Ishikawa (cell line): ENCODE data around the gene SEL1L.
A peak's percentile ranks its signal among the peaks of the same experiment; 100 is the strongest.

ENCODE experiments used
- CEBPB ChIP-seq: IDR thresholded peaks from 2 replicates; pipeline ENCODE4 v1.6.1; 2012
- CREB1 ChIP-seq: IDR thresholded peaks from 2 replicates; pipeline ENCODE4 v1.6.1; 2012; ENCODE audit warnings: low read depth
- EGR1 ChIP-seq: IDR thresholded peaks from 2 replicates; pipeline ENCODE4 v1.6.1; 2012
- EP300 ChIP-seq: IDR thresholded peaks from 2 replicates; pipeline ENCODE4 v1.6.1; 2012; ENCODE audit warnings: borderline replicate concordance
- FOXM1 ChIP-seq: IDR thresholded peaks from 2 replicates; pipeline ENCODE4 v1.6.1; 2012; ENCODE audit warnings: low read depth, borderline replicate concordance
- MAX ChIP-seq: IDR thresholded peaks from 2 replicates; pipeline ENCODE4 v1.6.1; 2012
- NFIC ChIP-seq: IDR thresholded peaks from 2 replicates; pipeline ENCODE4 v1.6.1; 2012
- RAD21 ChIP-seq: IDR thresholded peaks from 2 replicates; pipeline ENCODE4 v1.6.1; 2012; ENCODE audit warnings: low read depth
- REST ChIP-seq: IDR thresholded peaks from 2 replicates; pipeline ENCODE4 v1.6.1; 2012; ENCODE audit warnings: low read depth, mild to moderate bottlenecking
- TAF1 ChIP-seq: IDR thresholded peaks from 2 replicates; pipeline ENCODE4 v1.6.1; 2012; ENCODE audit warnings: low read depth, mild to moderate bottlenecking
- TCF12 ChIP-seq: IDR thresholded peaks from 2 replicates; pipeline ENCODE4 v1.6.1; 2012; ENCODE audit warnings: low read depth
- TEAD4 ChIP-seq: IDR thresholded peaks from 2 replicates; pipeline ENCODE4 v1.6.1; 2012
- USF1 ChIP-seq: IDR thresholded peaks from 2 replicates; pipeline ENCODE4 v1.6.1; 2012
- YY1 ChIP-seq: IDR thresholded peaks from 2 replicates; pipeline ENCODE4 v1.6.1; 2012; ENCODE audit warnings: low read depth
- ZBTB7A ChIP-seq: IDR thresholded peaks from 2 replicates; pipeline ENCODE4 v1.6.1; 2012; ENCODE audit warnings: low read depth

The SEL1L gene

GRCh38 chr14:81441626-81442134, 92.0 kb downstream of the SEL1L start:
- TF ChIP-seq FOXM1 (no peak), CREB1 (no peak), ZBTB7A (no peak), RAD21 (no peak)

- TF ChIP-seq USF1 (no peak), YY1 (no peak), RAD21 (no peak), MAX (no peak), TAF1 (no peak), TEAD4 (no peak)
Observed at GRCh38 chr14:81440041-81440440, 93.6 kb downstream of the SEL1L start.

GRCh38 chr14:81437244-81437643, 96.4 kb downstream of the SEL1L start:
- TF ChIP-seq TAF1 = no peak

GRCh38 chr14:81436296-81437138, 97.1 kb downstream of the SEL1L start:
- TF ChIP-seq TAF1 = peak; percentile 61; the same call in 1 of the 2 replicates
- TF ChIP-seq MAX = peak; percentile 82
- no peak for TF ChIP-seq YY1
- TF ChIP-seq CREB1 = no peak
- no peak; the same call in 1 of the 2 replicates for TF ChIP-seq TCF12
- no peak for TF ChIP-seq USF1
- TF ChIP-seq TEAD4 = no peak
- no peak; the same call in 1 of the 2 replicates for TF ChIP-seq ZBTB7A
- peak; percentile 56; the same call in 1 of the 2 replicates for TF ChIP-seq CEBPB
- TF ChIP-seq NFIC = no peak

GRCh38 chr14:81435391-81436295, 98.0 kb downstream of the SEL1L start:
- TF ChIP-seq RAD21 (0 out of 2 replicates have a peak, but pooled peaks have one; percentile 5), MAX (peak; percentile 49), EGR1 (no peak; the same call in 1 of the 2 replicates), TAF1 (no peak), REST (peak; percentile 92), NFIC (peak; percentile 50), TEAD4 (no peak), ZBTB7A (peak; percentile 66), CREB1 (no peak), YY1 (no peak), EP300 (0 out of 2 replicates have a peak, but pooled peaks have one; percentile 28), USF1 (no peak)

- no peak for TF ChIP-seq MAX
- no peak for TF ChIP-seq TEAD4
- no peak for TF ChIP-seq ZBTB7A
- TF ChIP-seq TAF1 = no peak
- TF ChIP-seq NFIC = no peak
- TF ChIP-seq EP300 = no peak
Observed at GRCh38 chr14:81435048-81435390, 98.6 kb downstream of the SEL1L start.

- TF ChIP-seq ZBTB7A = no peak
- TF ChIP-seq TCF12 = no peak
- TF ChIP-seq RAD21 = no peak
- no peak for TF ChIP-seq YY1
- TF ChIP-seq MAX = no peak
- no peak for TF ChIP-seq EGR1
- TF ChIP-seq TAF1 = no peak
- no peak for TF ChIP-seq REST
- no peak for TF ChIP-seq CEBPB
- no peak for TF ChIP-seq TEAD4
- TF ChIP-seq FOXM1 = no peak
- TF ChIP-seq NFIC = no peak
- TF ChIP-seq CREB1 = no peak
- no peak for TF ChIP-seq EP300
- TF ChIP-seq USF1 = no peak
Observed at GRCh38 chr14:81434230-81434629, 99.4 kb downstream of the SEL1L start.
